Endometrial microvascular endothelial cells (primary cell): Measurements from ENCODE around the gene B9D1. TPM values are rescaled to one million over a fixed set of nuclear protein-coding genes. Genes with fewer than 3 reads are reported as not detected.

Experiments used
- in situ Hi-C: cut with HindIII; loops from 2 replicates; pipeline ENCODE4 v1.10.0; 2017; ENCODE audit warnings: low sequenced_read_pairs, low pct_unique_long_range_greater_than_20kb; ENCODE audit errors: inconsistent ontology term
- total RNA-seq: library from RNA; depleted of rRNA; stranded (reverse); fragments of >200 nt; gene quantifications from one replicate; pipeline ENCODE4 v1.2.3, GENCODE V29; 2015; ENCODE audit errors: inconsistent ontology term

B9D1 gene
- total RNA-seq, 1 donor from 2014 or later, result 32.9 TPM

DNA sequence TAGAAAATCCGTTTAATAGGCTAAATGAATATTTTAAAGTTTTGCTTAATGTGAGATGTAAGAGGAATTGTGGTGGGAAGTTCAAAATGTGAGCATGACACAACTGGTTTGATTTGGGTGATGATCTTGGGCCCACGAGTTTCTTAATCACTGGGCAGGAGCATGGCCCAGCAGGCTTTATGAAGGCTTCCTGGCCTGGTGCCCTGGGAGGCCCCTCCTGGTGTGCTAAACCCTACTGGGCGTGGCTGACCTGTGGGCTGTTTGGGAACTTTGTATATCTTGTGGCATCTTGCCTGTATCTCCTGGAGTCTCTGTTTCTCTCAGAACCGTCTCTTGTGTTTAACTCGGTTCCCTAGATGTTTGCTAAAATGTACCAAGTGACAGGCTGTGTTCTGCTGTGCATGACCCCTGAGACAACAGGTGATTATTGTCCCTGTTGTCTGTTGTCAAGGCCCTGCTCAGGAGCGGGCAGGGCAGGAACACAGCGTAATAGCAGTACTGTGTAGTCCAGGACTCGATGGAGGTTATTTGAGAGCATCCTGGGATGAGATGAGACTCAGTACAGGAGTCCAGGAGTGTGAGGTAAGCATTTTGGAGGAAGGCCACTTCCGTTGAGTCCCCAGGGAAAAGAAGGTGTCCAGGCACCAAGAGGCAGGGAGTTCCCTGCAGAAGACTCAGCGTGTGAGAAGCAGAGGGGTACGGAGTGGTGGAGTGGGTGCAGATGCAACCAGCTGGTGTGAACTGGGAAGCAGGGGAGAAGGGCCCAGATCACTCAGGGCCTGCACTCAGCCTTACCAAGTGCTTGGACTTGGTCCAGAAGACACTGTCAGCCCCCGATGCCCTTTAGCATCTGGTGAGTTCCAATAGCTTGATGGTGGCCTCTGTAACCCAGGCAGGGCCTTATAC, 48.5 kb downstream of the B9D1 start:
- in situ Hi-C loops, result no loop called here

DNA sequence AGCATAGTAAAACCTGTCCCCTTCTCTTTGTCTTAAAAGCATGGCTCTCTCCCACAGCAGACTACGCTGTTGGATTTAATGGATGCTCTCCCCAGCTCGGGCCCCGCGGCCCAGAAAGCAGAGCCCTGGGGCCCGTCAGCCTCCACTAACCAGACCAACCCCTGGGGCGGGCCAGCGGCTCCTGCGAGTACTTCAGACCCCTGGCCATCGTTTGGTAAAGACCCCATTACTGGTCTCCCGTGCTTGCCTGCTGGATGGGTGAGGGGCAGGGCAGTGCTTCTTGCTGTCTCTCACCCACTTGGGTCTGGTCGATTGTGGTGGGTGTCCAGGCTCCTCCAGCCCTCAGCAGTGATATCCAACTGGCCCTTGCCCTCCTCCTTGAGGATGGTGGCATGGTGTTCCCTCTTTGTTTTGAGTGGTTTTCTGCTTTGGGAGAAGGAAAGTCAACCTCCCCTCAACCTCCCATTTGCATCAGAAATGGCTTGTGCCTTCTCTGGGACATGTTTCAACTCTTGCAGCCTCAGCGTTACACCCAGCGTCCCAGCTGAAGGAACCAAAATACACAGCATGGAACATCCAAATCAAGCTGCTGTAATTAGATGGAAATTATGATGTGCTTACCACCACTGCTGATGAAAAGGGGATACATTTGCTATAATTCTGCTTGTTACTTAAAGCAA, 49.3 kb downstream of the B9D1 start:
- in situ Hi-C loops, result no loop called here

DNA sequence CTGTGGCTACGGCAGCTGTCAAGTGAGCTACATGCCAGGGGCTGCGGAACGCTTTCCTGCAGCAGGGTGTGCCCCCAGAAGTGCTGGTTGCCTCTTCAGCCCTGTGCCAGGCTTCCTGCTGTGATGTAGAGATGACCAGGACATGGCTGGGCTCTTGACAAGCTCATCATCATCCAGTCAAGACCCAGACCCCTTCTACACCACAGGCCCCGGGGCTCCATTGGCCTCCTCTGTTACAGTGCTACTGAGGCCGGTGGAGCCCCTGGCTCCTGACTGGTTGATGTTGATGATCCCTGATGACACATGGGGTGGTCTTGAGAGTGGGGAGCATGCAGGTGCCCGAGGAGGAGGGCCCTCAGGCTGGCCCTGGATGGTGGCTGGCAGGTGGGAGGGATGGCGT, 50.1 kb downstream of the B9D1 start:
- in situ Hi-C loops, result no loop called here

DNA sequence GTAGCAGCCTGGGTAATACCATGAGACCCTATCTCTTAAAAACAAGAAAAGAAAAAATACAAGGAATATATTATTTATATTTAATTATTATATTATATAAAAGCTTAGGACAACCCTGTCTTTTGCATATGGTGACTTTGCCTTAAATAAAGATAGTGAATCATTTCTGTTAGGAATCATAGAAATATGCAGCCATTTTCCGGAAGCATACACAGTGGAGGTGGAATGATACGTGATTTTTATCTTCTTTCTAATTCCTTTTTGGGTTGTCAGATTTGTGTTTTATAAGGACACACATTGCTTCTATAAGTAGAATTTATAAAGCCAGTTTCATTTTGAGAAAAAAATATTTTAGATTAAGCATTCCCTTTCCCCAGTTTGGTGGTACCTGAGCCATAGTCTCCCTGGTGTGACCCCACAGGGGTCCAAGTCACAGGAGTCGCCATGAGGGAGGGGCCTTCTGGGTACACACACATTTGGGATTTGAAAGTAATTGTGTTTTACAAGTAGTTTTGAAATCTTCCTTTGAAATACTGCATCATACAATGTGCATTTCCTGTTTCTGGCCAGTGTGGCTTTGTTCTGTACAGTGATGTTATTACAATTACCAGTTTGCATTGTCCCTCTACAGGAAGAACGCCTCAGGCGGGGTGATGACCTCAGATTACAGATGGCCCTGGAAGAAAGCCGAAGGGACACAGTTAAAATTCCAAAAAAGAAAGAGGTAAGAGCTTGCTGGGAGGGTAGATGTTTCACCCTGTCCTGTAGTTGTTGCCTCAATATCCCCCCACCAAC, 50.9 kb downstream of the B9D1 start:
- in situ Hi-C loops, result no loop called here

DNA sequence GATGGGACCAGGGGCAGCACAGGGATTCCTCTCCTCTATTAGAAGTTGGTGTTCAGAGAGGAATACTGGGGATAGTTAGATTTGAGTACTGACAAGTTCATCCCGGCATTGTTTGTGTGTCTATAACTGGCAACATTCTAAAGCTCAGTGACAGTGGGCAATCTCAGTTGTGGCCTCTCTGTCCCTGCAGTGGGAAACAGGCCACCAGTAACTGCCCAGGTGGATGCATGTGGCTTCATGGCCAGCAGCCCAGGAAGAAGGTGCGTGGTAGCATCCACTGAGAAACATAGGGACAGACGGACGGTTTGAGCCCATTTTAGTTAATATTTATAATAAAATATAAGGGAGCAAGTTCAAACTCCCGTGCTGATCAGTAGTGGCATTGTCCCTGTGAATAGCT, 51.5 kb downstream of the B9D1 start:
- in situ Hi-C loops, result no loop called here

DNA sequence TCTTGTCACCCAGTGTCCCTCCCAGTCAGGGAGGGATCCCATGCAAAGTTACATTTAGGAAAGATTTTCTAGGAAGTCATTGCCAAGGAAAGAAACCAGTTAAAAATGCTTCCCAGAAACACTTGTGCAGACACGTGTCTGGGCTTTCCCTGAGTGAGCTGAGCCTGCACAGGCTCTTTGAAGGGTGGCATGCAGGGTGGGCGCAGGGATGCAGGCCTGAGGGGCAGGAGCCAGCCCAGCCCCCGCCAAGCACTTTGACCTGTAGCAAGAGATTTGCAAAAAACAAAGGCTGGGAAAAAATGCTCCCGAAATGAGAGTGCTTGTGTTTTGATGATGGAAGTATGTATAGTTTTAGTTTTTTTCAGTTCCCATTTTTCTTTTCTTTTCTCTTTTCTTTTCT, 52.4 kb downstream of the B9D1 start:
- in situ Hi-C loops, result no loop called here

DNA sequence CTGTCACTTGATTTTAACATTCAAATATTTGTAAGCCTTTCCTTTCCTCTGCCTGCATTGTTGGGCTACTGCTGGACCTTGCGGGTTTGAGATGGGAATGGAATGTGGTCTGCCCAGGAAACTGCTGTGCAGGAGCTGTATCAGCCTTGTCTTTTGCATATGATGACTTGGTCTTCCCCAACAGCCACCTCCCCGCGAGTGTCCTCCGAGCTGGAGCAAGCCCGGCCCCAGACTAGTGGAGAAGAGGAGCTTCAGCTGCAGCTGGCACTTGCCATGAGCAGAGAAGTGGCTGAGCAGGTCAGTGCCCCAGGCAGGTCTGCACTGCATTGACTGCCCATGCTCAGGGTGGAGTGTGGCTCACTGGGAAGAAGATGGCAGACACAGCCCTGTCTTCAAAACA, 52.8 kb downstream of the B9D1 start:
- in situ Hi-C loops, result no loop called here

DNA sequence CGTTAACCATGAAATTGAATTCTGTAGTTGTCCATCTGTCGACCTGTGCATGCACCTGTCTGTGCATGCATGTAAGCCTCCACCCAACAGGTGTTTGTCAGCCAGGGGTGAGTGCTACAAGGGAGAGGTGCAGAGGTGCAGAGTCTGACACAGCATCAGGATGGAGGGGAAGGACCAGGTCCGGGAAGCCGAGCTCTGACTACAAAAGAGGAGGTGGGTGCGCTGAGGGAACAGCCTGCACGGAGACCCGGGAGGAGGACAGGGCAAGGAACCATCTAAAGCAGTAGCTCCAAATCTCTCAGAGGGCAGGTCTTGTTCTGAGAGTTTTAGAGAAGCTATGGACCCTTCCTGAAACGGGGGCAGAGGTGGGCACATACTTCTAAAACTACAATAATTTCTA, 54.1 kb downstream of the B9D1 start:
- in situ Hi-C loops, result no loop called here

DNA sequence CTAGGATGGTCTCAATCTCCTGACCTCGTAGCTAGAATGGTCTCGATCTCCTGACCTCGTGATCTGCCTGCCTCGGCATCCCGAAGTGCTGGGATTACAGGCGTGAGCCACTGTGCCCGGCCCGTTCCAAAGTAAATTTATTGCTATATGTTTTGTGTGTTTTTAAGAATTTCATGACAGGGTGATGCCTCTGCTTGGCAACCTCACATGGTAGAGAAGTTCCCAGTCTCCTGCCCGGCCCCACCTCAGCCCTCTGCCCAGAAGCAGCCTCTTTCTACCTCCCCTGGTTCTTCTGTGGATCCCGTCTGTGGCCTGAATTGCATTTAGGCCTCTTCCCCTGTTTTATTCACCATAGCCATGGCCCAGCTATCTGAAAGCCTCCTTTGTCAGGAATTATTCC, 55.0 kb downstream of the B9D1 start:
- in situ Hi-C loops, result no loop called here

DNA sequence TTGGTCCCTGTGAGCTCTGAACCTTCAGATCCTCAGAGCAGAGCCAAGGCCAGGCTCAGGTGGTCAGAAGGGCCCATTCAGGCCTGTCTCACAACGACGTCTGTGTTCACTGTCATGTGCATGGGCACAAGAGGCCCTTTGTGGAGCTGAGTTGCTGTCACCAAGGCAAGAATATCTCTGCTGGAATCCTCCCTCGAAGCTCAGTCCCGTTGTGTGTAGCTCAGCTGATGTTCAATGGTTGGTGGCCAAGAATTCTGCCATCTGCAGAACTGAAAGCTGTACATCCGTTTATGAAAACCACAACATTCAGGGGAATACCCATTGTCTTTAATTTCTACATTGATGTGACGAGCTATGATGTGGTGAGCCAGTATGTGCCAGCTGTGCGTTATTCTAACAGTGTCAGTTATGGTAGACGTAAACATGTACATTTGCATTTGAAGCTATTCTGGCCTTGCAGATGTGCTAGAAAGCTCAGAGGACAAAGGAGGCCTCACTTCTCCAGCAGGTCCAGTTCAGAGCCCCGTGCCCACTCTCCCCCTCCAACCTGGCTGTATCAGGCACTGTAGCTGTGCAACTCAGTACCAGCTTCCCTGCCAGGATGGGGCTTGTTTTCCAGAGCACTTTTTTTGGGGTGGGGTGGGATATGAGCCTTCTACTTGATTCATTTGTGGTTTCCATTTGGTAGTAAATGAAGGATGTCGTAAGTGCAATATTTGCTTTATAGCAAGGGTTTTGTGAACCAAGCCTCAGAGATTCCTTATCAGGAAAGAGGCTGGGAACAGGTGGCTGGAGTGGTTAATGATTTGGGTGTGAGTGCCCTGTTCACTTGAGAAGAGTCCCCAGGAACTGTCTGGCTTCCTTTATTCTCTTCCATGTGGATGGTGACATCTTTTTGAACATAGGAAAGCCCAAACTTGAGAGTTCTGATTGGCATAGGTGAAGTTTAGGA, 56.1 kb downstream of the B9D1 start:
- in situ Hi-C loops, result no loop called here

DNA sequence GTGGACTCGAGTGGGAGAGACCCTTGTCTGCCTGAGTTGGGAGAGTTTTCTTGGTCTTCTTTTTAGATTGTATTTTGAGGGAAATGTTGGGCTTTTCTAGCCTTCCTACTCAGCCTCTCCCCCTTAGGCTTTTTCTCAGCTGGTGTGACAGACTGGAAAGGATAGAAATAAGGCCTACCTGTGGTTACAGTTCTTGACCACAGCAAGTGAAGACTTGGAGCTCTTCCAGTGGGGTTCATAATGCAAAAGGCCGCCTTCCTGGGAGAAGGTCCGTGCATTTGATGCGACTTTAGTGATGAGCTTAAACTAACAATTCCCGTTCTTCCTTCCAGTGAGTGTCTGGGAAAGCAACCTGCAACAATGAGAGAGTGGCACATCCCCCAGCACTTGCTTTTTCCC, 56.8 kb downstream of the B9D1 start:
- in situ Hi-C loops, result no loop called here

DNA sequence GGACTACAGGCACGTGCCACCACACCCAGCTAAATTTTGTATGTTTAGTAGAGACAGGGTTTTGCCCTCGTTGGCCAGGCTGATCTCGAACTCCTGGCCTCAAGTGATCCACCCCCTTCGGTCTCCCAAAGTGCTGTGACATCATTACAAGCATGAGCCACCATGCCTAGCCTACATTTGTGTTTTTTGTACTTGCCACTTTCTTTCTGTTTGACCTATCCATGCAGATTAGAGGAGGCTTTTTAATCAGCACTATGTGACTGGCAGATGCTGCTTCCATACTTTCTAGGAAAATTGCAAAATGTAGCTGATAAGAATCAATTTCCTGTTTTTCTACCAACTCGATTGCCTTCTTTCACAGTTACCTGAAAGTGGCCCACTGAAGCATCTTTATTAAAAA, 57.3 kb downstream of the B9D1 start:
- in situ Hi-C loops, result no loop called here

DNA sequence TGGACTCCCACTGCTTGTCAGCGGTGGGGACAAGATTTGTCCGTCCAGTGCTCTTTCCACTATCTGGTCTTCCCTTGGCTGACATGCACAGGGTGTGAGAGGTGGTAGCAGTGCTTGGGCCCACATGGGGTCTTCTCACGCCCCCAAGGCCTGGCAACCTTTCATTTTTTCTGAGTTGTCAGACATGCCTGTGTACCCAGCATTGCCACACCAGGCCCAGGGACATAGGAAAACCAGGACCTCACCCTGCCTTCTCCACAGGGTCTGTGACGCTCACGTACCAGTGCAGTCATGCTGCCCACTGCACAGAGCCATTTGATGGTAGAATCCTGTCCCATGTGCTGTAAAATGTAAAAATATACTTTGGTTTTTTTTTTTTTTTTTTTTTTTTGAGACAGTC, 57.8 kb downstream of the B9D1 start:
- in situ Hi-C loops, result no loop called here

DNA sequence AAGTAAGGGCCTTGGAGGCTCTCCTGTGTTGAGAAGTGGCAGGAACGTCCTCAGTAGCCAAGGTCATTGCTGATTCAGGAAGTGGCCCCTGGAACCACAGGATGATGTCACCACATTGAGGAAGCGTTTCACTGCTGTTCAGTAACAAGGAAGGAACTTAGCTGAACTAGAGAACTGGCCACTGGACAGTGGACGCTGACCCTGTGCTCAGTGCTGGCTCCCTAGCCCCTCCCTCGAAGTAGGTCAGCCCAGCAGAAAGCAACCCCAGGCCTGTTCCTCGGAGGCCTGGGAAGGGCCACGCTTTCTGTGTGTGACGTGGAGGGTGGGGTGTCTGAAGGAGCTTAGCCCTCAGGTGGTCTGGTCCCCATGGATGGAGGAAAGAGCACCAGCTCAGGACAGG, 58.3 kb downstream of the B9D1 start:
- in situ Hi-C loops, result no loop called here

DNA sequence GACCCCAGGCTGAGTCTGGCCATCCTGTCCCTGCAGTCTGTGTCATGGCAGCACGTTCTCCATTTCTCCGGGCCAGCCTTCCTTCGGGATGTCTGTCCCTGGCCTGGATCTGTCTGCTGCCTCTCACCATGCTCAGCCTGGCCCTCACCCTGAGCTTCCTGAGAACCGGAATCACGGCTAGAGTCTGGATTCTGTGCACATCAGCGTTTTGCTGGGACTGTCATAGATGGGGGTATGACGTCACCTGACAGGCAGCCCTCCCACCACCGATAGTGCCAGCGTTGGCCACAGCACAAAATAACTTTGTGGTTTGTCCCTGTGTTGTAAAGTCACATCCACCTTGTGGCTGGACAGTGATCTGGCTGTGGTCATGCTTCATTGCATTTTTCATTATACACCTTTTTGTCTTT, 59.2 kb downstream of the B9D1 start:
- in situ Hi-C loops, result no loop called here

DNA sequence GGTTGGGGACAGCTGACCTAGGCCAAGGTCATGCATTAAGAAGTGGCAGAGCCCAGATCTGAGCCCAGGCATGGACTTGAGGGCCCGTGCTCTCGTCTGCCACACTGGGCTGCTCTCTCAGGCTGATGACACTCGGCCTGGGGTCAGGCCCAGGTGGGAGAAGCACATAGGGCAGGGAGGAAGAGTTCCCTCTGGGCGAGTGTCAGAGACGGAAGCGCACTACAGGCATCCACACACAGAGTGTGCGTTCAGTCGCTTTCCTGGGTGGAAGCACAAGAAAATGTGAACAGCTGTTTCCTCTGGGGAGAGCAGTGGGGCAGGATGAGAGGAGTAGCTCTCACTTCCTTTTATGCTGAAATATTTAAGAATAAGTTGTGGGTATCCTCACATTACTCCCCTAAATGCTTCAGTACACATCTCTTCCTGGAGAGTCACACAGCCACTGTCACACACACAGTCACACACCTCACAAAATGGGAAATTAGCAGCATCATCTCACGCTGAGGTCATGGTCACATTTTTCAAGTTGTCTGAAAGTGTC, 59.7 kb downstream of the B9D1 start:
- in situ Hi-C loops, result no loop called here

DNA sequence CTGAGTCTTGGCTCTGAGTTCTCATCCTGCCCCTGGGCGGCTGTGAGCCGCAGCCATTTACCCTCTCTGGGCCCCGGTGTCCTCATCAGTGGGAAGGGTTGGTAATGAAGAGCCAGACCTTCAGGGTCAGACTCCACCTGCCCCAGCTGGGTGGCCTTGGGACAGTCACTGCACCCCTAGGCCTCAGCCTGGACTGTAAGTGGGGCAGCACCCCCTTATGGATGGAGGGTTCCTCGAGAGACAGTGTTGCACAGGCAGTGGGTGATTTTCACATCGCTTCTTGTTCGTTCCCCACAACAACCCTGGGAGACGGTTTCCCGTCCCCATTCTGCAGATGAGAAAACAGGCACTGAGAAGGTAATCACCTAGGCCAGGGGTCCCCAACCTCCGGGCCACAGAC, 60.5 kb downstream of the B9D1 start:
- in situ Hi-C loops, result no loop called here

DNA sequence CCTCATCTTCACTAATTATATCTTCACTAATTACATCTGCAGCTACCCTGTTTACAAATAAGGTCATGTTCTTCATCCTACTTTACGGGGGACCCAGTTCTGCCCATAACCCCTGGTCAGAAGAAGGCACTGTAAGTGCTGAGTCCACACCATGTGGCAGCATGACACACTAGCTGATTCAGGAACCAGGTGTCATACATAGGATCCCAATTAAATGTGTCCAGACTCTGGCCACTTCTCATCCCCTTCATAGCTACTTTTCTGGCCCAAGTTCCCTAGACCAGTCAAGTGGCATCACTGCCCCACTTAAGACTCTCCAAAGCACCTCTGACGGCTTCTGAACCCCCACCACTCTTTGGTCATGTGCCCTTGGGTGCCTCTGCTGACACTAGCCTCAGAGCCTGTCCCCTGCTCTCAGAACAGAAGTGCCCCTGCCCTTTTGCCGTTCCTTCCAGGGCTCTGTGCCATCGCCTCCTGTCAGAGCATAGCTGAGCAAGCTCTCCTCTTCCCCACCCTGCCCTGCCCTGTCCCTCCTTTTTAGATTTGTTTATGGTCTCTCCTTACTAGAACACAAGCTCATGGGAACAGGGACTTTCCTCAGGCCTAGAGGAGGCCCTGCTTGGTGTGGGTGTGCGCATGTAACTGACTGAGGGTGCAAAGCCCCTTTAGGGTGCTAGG, 61.1 kb downstream of the B9D1 start:
- in situ Hi-C loops, result no loop called here
